Measurements from ENCODE around the gene C2orf92. TPM values are rescaled to one million over a fixed set of nuclear protein-coding genes. Genes with fewer than 3 reads are reported as not detected.

The C2orf92 gene
- total and polyA plus RNA-seq, 2 donors (not counting 3 experiments of a cell fraction or from before 2014, with no cell fraction given), result 1.8 to 7.9 TPM

DNA sequence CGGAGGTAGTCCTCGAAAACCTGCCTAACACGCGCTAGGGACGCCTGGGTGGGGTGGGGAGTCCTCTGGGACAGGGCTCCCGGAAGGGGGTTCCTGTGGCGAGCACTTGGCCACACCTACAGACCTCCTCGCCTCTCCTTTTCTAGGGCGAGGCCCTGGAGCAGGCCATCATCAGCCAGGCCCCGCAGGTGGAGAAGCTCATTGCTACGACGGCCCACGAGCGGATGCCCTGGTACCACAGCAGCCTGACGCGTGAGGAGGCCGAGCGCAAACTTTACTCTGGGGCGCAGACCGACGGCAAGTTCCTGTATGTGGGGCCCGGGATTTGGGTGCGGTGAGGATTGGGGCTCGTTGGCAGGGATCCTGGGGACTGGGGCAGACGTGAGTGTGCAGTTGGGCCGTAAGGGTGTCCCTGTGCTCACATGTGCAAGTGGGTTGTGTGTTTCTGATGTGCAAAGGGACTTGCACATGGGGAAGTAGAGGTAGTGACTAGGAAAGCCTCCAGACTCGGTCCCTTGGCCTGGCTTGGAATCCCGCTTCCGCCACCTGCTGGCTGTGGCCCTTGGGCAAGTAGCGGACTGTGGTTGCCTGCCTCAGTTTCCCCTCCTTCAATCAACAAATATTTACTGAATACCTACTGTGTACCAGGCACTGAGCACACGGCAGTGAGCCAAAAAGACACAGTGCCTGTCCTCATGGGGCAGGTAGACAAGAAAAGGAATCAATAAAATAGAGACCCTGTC, 55.6 kb downstream of the C2orf92 start:
- ChIA-PET CTCF (no interaction called here), POLR2A (no interaction called here)
- dilution Hi-C loops (cut with MboI; ENCODE audit: extremely low pct_ligation_motif_present, low sequenced_read_pairs), result no loop called here
- no peaks in the 10 kb centered on the region for H3K9me1 ChIP-seq (replicated peaks; ENCODE audit: control insufficient read depth, extremely low read depth, insufficient read depth, low read length)
- FAIRE-seq (no peak), DNase-seq (ENCODE audit: low read depth, low spot score) (no peak)
- no TSS peak for BruUV-seq (replicated peaks)
- no peaks in the 10 kb centered on the region for H3K9me3 ChIP-seq (replicated peaks; ENCODE audit: control insufficient read depth, insufficient read depth, low read length)
- H3K9ac ChIP-seq (replicated peaks; ENCODE audit: extremely low read depth, insufficient read depth, low read length), result no peak overlapping the region
- no peak overlapping the region for H3K4me3 ChIP-seq (replicated peaks in 1 of 3; ENCODE audit: insufficient read depth in 1 of 3, low read depth in 1 of 3, low read length in 3 of 3)
- intact Hi-C loops (cut with micrococcal nuclease), result no loop called here
- TF ChIP-seq GATA2 (IDR thresholded peaks at IDR 0.05; ENCODE audit: insufficient read depth, insufficient read length, low read depth, low read length), result no peak
- no peak for TF ChIP-seq MYC (IDR thresholded peaks at IDR 0.05; ENCODE audit: low read depth, low read length)
- TF ChIP-seq FOS (IDR thresholded peaks at IDR 0.05; ENCODE audit: borderline replicate concordance, insufficient read depth, low read length), result no peak
- TF ChIP-seq EZH2 (IDR thresholded peaks at IDR 0.05; ENCODE audit: borderline replicate concordance, low read depth, low read length, severe bottlenecking), result no peak
- TF ChIP-seq, protein P1, sequence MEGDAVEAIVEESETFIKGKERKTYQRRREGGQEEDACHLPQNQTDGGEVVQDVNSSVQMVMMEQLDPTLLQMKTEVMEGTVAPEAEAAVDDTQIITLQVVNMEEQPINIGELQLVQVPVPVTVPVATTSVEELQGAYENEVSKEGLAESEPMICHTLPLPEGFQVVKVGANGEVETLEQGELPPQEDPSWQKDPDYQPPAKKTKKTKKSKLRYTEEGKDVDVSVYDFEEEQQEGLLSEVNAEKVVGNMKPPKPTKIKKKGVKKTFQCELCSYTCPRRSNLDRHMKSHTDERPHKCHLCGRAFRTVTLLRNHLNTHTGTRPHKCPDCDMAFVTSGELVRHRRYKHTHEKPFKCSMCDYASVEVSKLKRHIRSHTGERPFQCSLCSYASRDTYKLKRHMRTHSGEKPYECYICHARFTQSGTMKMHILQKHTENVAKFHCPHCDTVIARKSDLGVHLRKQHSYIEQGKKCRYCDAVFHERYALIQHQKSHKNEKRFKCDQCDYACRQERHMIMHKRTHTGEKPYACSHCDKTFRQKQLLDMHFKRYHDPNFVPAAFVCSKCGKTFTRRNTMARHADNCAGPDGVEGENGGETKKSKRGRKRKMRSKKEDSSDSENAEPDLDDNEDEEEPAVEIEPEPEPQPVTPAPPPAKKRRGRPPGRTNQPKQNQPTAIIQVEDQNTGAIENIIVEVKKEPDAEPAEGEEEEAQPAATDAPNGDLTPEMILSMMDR (IDR thresholded peaks at IDR 0.05; ENCODE audit: extremely low read depth in 1 of 2, insufficient read depth in 1 of 2, low read depth in 1 of 2, low read length in 2 of 2), result no peak
- TF ChIP-seq POLR2A (IDR thresholded peaks at IDR 0.05; ENCODE audit: low read depth, low read length), result no peak
- TF ChIP-seq POLR2AphosphoS5 (IDR thresholded peaks at IDR 0.05; ENCODE audit: insufficient read depth, low read depth, low read length), result no peak
- TF ChIP-seq, protein P2, sequence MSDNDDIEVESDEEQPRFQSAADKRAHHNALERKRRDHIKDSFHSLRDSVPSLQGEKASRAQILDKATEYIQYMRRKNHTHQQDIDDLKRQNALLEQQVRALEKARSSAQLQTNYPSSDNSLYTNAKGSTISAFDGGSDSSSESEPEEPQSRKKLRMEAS (IDR thresholded peaks at IDR 0.05; ENCODE audit: insufficient read depth, insufficient read length), result no peak
- no peak for TF ChIP-seq JUN (IDR thresholded peaks at IDR 0.05; ENCODE audit: borderline replicate concordance, insufficient read depth, insufficient read length, low read depth)
- H4K20me1 ChIP-seq (replicated peaks; ENCODE audit: control insufficient read depth, extremely low read depth, insufficient read depth, low read length), result no peaks in the 10 kb centered on the region
- H3K4me2 ChIP-seq (ENCODE audit: insufficient read depth, low read length), result no peak overlapping the region
- H3K27me3 ChIP-seq (ENCODE audit: control insufficient read depth in 2 of 2, insufficient read depth in 2 of 2, low read length in 2 of 2), result no peaks in the 10 kb centered on the region
- no peak overlapping the region for H2AFZ ChIP-seq (ENCODE audit: low read depth, low read length)
- H3K4me1 ChIP-seq (ENCODE audit: control insufficient read depth, extremely low read depth, insufficient read depth, low read length), result no peaks in the 10 kb centered on the region
- H3K79me2 ChIP-seq (ENCODE audit: control insufficient read depth, insufficient read depth, low read length), result no peaks in the 10 kb centered on the region
- H3K27ac ChIP-seq (ENCODE audit: insufficient read depth, low read depth, low read length), result no peak overlapping the region
- H3K36me3 ChIP-seq (ENCODE audit: control insufficient read depth in 2 of 2, extremely low read depth in 1 of 2, insufficient read depth in 2 of 2, low read length in 2 of 2), result no peaks in the 10 kb centered on the region

Data from endothelial cell of umbilical vein (primary cell).